Keratinocyte (primary cell): ENCODE data around the gene CACNA1B. TPM values are rescaled to one million over a fixed set of nuclear protein-coding genes. Genes with fewer than 3 reads are reported as not detected.

Source experiments
- DNase-seq: peaks from one replicate; pipeline ENCODE4 v3.0.0-alpha.2; 2011; ENCODE audit warnings: low read depth, missing footprints, low spot score
- FAIRE-seq: peaks from 2 replicates; lab custom pipeline; 2011; peaks lifted over from hg19 to GRCh38; lab: Jason Lieb, UNC
- H2AFZ ChIP-seq: 2 replicates; pipeline ENCODE4 v1.6.0; 2012; ENCODE audit warnings: low read length, control low read depth, inconsistent platforms; ENCODE audit not compliant: control insufficient read depth
- H3K27ac ChIP-seq: 2 replicates; pipeline ENCODE4 v1.5.1; 2011; ENCODE audit warnings: low read length; ENCODE audit not compliant: control insufficient read depth, insufficient read depth
- H3K27me3 ChIP-seq: 3 replicates; pipeline ENCODE4 v1.6.0; 2011; ENCODE audit warnings: low read length; ENCODE audit not compliant: control insufficient read depth, insufficient read depth; ENCODE audit errors: extremely low read depth
- H3K36me3 ChIP-seq, 2 experiments: 2 replicates in 1 of 2; 3 replicates in 1 of 2; pipeline ENCODE4 v1.5.1; 2011; ENCODE audit warnings: low read length in 2 of 2, mild to moderate bottlenecking in 1 of 2; ENCODE audit not compliant: control insufficient read depth in 2 of 2, insufficient read depth in 2 of 2; ENCODE audit errors: extremely low read depth in 1 of 2
- H3K4me1 ChIP-seq: 3 replicates; pipeline ENCODE4 v1.5.1; 2011; ENCODE audit warnings: low read length; ENCODE audit not compliant: control insufficient read depth, insufficient read depth; ENCODE audit errors: extremely low read depth
- H3K4me2 ChIP-seq: 3 replicates; pipeline ENCODE4 v1.6.0; 2011; ENCODE audit warnings: low read depth, low read length; ENCODE audit not compliant: control insufficient read depth, insufficient read depth; ENCODE audit errors: extremely low read depth
- H3K4me3 ChIP-seq, 3 experiments: fragments of 200-600 bp in 1 of 3; sonication (generic) in 1 of 3; 2 replicates in 2 of 3; 3 replicates in 1 of 3; pipeline ENCODE4 v1.5.1; 2011 to 2016; ENCODE audit warnings: low read length in 3 of 3, mild to moderate bottlenecking in 3 of 3, control low read depth in 2 of 3, inconsistent platforms in 1 of 3, low read depth in 1 of 3, mixed read lengths in 1 of 3, mixed run types in 1 of 3, moderate library complexity in 1 of 3; ENCODE audit not compliant: control insufficient read depth in 2 of 3, insufficient read depth in 2 of 3; ENCODE audit errors: extremely low read depth in 1 of 3
- H3K79me2 ChIP-seq: 2 replicates; pipeline ENCODE4 v1.6.0; 2012; ENCODE audit warnings: low read length; ENCODE audit not compliant: control insufficient read depth, insufficient read depth
- H3K9ac ChIP-seq: 3 replicates; pipeline ENCODE4 v1.6.0; 2011; ENCODE audit warnings: low read length; ENCODE audit not compliant: control insufficient read depth, insufficient read depth; ENCODE audit errors: extremely low read depth
- H3K9me1 ChIP-seq: 3 replicates; pipeline ENCODE4 v1.6.0; 2011; ENCODE audit warnings: low read length; ENCODE audit not compliant: control insufficient read depth, insufficient read depth; ENCODE audit errors: extremely low read depth
- H3K9me3 ChIP-seq: 2 replicates; pipeline ENCODE4 v1.5.1; 2012; ENCODE audit warnings: low read depth, low read length; ENCODE audit not compliant: control insufficient read depth
- H4K20me1 ChIP-seq: 3 replicates; pipeline ENCODE4 v1.6.0; 2011; ENCODE audit warnings: low read length; ENCODE audit not compliant: control insufficient read depth, insufficient read depth; ENCODE audit errors: extremely low read depth
- CTCF ChIP-seq, 3 experiments: IDR thresholded peaks in 1 of 3; conservative IDR thresholded peaks in 1 of 3; optimal IDR thresholded peaks in 1 of 3; 2 replicates in 2 of 3; 3 replicates in 1 of 3; pipeline versions ENCODE3 to v1.5.1; 2011; ENCODE audit warnings: low read length in 3 of 3, mild to moderate bottlenecking in 3 of 3, moderate library complexity in 2 of 3, control low read depth in 1 of 3, inconsistent platforms in 1 of 3; ENCODE audit not compliant: insufficient read depth in 2 of 3; ENCODE audit errors: extremely low read depth in 1 of 3
- EZH2 ChIP-seq: IDR thresholded peaks from one replicate; pipeline ENCODE4 v1.6.1; 2012; ENCODE audit warnings: inconsistent platforms, mild to moderate bottlenecking, low read length, moderate library complexity
- dilution Hi-C: fragments of 300-500 bp; cut with MboI; formaldehyde crosslinking; loops from one replicate; pipeline ENCODE4 v1.7.0; 2020; ENCODE audit warnings: low sequenced_read_pairs; ENCODE audit not compliant: extremely low pct_ligation_motif_present
- polyA plus RNA-seq, 5 experiments: library from polyadenylated mRNA; depleted of rRNA in 3 of 5; stranded (reverse) in 3 of 5; stranded (forward) in 1 of 5; unstranded in 1 of 5; fragments of >200 nt; gene quantifications; 1 replicate in 1 of 5; 2 replicates in 3 of 5; 3 replicates in 1 of 5; pipeline versions ENCODE4 v1.2.1 to v1.2.3, GENCODE V29; 2011 to 2012; ENCODE audit warnings: missing spikeins in 2 of 5, low read depth in 1 of 5, low replicate concordance in 1 of 5

The CACNA1B gene
- polyA plus RNA-seq, 1 donor (not counting 4 experiments of a cell fraction or from before 2014, with no cell fraction given): 0.01 TPM

DNA sequence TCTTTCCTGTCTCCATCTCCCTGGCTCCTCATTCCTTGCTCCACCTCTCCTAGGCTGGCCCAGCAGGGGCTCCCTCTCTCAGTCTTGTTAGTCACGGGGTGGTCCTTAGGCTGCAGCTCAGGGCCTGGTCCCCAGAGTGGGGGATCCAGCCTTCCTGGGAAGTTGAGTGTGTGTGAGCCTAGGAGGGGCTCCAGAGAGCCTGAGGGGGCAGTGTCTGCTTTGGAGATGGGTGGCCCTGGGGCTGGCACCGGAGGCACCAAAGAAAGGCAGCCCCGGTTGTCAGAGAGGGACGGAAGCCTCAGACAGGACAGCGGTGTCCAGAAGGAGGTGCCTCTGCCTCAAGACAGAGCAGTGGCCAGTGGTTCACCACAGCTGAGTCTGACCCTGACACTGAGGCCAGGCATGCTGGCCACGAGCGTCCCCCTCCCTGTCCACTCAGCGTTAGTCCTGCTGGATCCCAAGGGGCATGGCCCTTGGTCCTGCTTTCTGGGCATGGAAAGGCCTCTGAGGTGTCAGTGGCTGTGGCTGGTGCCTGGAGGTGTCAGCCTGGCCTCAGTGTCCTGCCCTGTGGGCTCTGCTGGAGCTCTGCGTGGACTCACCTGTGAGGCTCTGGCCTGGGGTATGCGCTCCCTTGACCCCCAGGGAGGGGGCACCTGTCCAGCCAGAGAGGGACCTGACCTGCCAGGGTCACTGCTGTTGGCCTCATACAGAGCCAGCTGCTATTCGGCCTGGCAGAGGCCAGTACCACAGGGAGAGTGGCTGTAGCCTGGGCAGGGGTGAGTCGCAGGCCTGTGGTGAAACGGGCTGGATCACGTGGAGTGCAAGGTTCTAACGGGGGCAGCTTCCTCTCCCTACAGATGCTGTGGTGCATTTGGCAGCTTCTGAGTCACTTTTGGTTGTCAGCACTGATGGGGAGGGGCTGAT, 130.6 kb downstream of the CACNA1B start:
- no peaks in the 10 kb centered on the region for H4K20me1 ChIP-seq
- FAIRE-seq (no peak), DNase-seq (no peak)
- no peak overlapping the region for H3K4me3 ChIP-seq
- no peaks in the 10 kb centered on the region for H3K27me3 ChIP-seq
- dilution Hi-C loops: no loop called here
- no peak overlapping the region for H3K9ac ChIP-seq
- TF ChIP-seq CTCF (optimal IDR thresholded peaks at IDR 0.05 in 1 of 3, IDR thresholded peaks at IDR 0.05 in 1 of 3, conservative IDR thresholded peaks at IDR 0.05 in 1 of 3; ENCODE audit: extremely low read depth in 1 of 3, insufficient read depth in 2 of 3, low read length in 3 of 3) (no peak), EZH2 (no peak)
- no peak overlapping the region for H2AFZ ChIP-seq
- no peaks in the 10 kb centered on the region for H3K4me1 ChIP-seq
- no peak overlapping the region for H3K27ac ChIP-seq
- H3K9me3 ChIP-seq: no peaks in the 10 kb centered on the region
- H3K36me3 ChIP-seq: no peaks in the 10 kb centered on the region
- no peaks in the 10 kb centered on the region for H3K79me2 ChIP-seq
- no peaks in the 10 kb centered on the region for H3K9me1 ChIP-seq
- H3K4me2 ChIP-seq: no peak overlapping the region

DNA sequence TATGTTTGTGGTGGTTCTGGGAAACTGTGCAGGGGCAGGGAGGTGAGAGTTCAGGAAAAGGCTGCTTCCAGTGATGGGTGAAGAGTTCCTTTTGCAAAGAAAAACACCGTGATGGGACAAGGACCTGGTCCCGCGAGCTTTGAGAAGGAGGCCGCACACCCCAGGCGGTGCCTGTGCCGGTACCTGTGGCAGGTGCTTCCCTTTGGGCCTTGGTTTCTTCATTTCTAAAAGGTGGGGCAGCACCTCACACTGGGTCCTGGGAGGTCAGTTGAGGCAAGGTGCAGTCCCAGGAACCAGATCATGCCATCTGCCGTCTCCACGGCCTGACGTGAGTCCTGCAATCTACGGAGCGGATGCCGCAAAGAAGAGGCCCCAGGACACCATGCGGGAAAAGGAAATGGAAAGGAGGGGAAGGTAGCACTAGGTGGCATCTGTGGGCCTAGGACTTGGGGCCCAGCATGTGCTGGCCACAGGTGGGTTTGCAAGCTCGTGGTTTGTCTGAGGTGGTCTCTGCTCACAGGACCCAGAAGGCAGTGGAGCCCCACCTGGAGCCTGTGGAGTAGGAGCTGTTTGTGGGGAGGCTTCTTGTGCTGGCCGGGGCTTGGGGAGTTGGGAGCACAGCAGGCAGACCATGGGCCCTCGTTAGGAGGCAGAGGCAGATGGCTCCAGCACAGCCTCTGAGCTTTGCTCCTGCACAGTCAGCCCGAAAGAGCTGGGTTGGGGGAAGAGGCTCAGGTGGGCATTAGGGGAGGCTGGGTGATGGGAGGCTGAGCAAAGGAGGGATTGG, 131.6 kb downstream of the CACNA1B start:
- DNase-seq (no peak), FAIRE-seq (no peak)
- Histone ChIP-seq H2AFZ (no peak overlapping the region), H3K4me1 (no peaks in the 10 kb centered on the region), H3K9me1 (no peaks in the 10 kb centered on the region), H4K20me1 (no peaks in the 10 kb centered on the region), H3K27ac (no peak overlapping the region), H3K79me2 (no peaks in the 10 kb centered on the region), H3K9me3 (no peaks in the 10 kb centered on the region), H3K27me3 (no peaks in the 10 kb centered on the region), H3K9ac (no peak overlapping the region), H3K4me3 (no peak overlapping the region), H3K4me2 (no peak overlapping the region), H3K36me3 (no peaks in the 10 kb centered on the region)
- TF ChIP-seq EZH2 (no peak), CTCF (optimal IDR thresholded peaks at IDR 0.05 in 1 of 3, IDR thresholded peaks at IDR 0.05 in 1 of 3, conservative IDR thresholded peaks at IDR 0.05 in 1 of 3; ENCODE audit: extremely low read depth in 1 of 3, insufficient read depth in 2 of 3, low read length in 3 of 3) (no peak)
- dilution Hi-C loops: no loop called here
